ENCODE measurements around the gene BTNL9. TPM values are rescaled to one million over a fixed set of nuclear protein-coding genes. Genes with fewer than 3 reads are reported as not detected.

Gene BTNL9
- total RNA-seq, 2 donors from 2014 or later: 5.3 to 23.5 TPM

DNA sequence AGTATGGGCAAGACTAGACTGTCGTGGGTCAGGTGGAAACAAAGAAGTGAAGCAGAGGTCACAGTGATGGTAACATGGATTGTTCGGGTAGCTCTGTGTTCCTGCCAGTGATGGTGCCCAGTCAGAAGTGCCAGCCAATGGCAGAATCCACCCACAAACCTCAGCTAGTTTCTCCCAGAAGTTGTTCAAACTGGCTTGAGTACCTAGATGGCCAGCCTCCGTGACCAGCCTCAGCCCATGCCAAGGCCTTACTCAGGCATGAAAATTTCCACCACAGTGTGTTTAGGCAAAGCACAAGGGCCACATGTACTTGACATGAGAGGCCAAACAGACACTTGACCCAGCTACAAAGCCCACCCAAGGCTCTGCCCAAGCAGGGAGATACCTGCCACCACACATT is 19.4 kb upstream of the BTNL9 start:
- TF ChIP-seq, protein P1, sequence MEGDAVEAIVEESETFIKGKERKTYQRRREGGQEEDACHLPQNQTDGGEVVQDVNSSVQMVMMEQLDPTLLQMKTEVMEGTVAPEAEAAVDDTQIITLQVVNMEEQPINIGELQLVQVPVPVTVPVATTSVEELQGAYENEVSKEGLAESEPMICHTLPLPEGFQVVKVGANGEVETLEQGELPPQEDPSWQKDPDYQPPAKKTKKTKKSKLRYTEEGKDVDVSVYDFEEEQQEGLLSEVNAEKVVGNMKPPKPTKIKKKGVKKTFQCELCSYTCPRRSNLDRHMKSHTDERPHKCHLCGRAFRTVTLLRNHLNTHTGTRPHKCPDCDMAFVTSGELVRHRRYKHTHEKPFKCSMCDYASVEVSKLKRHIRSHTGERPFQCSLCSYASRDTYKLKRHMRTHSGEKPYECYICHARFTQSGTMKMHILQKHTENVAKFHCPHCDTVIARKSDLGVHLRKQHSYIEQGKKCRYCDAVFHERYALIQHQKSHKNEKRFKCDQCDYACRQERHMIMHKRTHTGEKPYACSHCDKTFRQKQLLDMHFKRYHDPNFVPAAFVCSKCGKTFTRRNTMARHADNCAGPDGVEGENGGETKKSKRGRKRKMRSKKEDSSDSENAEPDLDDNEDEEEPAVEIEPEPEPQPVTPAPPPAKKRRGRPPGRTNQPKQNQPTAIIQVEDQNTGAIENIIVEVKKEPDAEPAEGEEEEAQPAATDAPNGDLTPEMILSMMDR (IDR thresholded peaks at IDR 0.05): no peak
- H3K27me3 ChIP-seq: no peaks in the 10 kb centered on the region
- H3K9me3 ChIP-seq: peaks cover 0 to 31% of the 10 kb centered on the region in 2 donors
- no peaks in the 10 kb centered on the region for H3K4me1 ChIP-seq
- H3K36me3 ChIP-seq: no peaks in the 10 kb centered on the region
- no peak for DNase-seq (ENCODE audit: low spot score)
- H3K4me3 ChIP-seq: no peak overlapping the region
- no peak overlapping the region for H3K27ac ChIP-seq

DNA sequence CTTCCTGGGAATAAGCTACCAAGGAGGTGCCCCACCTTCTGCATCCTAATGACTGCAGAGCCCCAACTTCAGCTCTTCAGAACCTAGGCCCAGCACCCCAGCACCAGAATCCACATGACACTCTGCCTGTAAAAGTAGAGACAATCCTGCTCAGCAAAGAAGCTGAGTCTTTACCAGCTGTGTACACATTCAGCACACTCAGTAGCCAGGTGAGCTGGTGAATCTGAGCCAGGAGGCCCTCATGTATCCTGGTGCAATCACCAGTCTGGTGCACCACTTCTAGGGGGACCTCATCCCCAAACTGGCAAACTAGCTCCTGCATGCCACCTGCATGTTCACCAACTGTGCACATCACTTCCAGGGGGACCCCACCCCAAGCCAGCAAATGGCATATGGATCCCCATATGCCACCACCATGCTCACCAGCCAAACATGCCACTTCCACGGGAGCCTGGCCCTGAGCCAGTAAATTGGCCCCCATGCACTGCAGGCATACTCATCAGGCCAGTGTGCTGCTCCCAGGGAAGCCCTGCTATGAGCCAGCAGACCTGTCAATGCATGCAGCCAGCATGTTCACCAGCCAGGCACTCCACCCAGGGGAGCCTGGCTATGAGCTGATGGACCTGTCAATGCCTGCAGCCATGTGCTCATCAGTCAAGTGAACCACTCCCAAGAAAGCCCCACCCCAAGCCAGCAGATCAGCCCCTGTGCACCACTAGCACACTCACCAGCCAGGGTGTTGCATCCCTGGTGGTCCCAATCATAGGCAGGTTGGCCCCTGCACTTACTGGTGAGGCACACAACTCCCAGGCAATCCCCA is 15.6 kb upstream of the BTNL9 start:
- Histone ChIP-seq H3K9me3 (peaks cover 0 to 31% of the 10 kb centered on the region in 2 donors), H3K27ac (no peak overlapping the region), H3K4me1 (no peaks in the 10 kb centered on the region), H3K36me3 (no peaks in the 10 kb centered on the region), H3K4me3 (no peak overlapping the region), H3K27me3 (no peaks in the 10 kb centered on the region)
- TF ChIP-seq, protein P1 (IDR thresholded peaks at IDR 0.05): no peak
- DNase-seq (ENCODE audit: low spot score): no peak

DNA sequence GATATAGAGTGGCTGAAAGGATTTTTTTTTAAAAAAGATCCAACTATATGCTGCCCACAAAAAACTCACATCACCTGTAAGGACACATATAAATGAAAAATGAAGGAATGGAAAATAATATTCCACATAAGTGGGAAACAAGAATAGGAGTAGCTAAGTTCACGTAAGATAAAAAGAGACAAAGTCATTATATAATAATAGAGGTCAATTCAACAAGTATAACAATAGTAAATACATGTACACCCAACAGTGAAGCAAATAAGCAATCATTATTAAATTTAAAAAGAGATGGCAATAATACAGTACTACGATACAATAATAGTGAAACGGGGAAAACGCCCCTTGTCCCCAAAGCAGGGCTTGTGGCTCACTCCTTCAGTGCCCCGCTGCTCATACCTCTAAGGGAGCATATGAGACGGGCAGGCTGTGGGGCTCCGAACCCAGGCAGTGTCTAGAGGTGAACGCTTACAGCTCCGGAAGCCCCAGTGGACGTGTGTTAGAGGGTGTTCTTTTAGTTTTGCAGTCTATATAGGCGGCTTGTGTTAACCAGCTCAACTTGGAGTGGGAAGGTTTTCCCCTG is 12.5 kb upstream of the BTNL9 start:
- no peaks in the 10 kb centered on the region for H3K4me1 ChIP-seq
- no peak for DNase-seq (ENCODE audit: low spot score)
- H3K27ac ChIP-seq: no peak overlapping the region
- H3K9me3 ChIP-seq: peaks cover 0 to 19% of the 10 kb centered on the region in 2 donors
- no peak overlapping the region for H3K4me3 ChIP-seq
- TF ChIP-seq, protein P1 (IDR thresholded peaks at IDR 0.05): no peak
- no peaks in the 10 kb centered on the region for H3K27me3 ChIP-seq
- no peaks in the 10 kb centered on the region for H3K36me3 ChIP-seq

DNA sequence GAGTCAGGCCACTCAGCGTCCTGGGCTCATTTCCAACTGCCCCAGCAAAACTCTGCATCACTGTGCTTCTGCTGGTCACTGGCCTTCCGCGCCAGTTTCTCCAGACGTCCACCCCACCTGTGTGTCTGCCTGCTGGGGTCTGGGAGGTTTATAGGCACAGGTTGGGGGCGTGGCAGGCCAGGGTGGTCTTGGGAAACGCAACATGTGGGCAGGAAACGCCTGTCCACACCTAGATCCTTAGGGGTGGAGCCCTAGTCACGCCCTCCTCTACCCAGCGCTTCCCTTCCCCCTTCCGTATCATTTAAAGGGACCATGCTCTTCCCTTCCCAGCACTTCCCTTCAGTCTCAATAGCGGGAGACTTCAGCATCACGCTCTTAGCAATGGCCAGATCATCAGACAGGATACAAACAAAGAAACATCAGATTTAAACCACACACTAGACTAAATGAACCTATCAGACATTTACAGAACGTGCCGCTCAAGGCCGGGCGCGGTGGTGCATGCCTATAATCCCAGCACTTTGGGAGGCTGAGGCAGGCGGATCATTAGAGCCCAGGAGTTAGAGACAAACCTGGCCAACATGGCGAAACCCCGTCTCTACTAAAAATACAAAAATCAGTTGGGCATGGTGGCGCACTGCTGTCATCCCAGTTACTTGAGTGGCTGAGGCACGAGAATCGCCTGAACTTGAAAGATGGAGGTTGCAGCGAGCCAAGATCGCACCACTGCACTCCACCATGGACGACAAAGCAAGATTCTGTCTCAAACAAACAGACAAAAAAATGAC is 11.8 kb upstream of the BTNL9 start:
- no peaks in the 10 kb centered on the region for H3K36me3 ChIP-seq
- DNase-seq (ENCODE audit: low spot score): no peak
- no peak overlapping the region for H3K27ac ChIP-seq
- no peaks in the 10 kb centered on the region for H3K27me3 ChIP-seq
- no peaks in the 10 kb centered on the region for H3K4me1 ChIP-seq
- TF ChIP-seq, protein P1 (IDR thresholded peaks at IDR 0.05): no peak
- H3K4me3 ChIP-seq: no peak overlapping the region
- H3K9me3 ChIP-seq: peaks cover 0 to 12% of the 10 kb centered on the region in 2 donors

DNA sequence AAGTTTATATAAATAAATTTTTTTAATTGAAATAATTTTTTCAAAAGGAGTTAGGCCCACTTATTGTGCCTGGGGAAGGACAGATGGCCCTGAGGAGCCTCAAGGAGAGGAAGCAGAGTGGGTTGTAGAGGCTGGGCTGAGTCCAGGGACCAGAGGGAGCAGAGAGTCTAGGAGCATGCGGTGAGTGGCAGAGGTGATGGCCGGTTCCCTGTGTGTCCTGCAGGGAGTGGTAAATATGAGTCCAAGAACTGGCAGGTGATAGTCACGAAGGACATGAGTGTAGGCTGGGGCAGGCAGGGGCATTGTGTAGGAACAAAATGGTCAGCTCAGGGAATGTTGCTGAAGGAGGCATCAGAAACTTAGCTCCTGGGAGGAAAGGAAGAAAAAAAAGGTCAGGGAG is 8.3 kb upstream of the BTNL9 start:
- Histone ChIP-seq H3K9me3 (no peaks in the 10 kb centered on the region), H3K4me1 (no peaks in the 10 kb centered on the region), H3K27ac (no peak overlapping the region), H3K27me3 (no peaks in the 10 kb centered on the region), H3K36me3 (no peaks in the 10 kb centered on the region), H3K4me3 (no peak overlapping the region)
- TF ChIP-seq, protein P1 (IDR thresholded peaks at IDR 0.05): no peak
- no peak for DNase-seq (ENCODE audit: low spot score)
